NCI-H82 (cell line): ENCODE results near the gene GABRD.

Experiments used
- DNase-seq: peaks from one replicate; lab custom pipeline; 2025; lab: John Stamatoyannopoulos, UW

The GABRD gene

DNA sequence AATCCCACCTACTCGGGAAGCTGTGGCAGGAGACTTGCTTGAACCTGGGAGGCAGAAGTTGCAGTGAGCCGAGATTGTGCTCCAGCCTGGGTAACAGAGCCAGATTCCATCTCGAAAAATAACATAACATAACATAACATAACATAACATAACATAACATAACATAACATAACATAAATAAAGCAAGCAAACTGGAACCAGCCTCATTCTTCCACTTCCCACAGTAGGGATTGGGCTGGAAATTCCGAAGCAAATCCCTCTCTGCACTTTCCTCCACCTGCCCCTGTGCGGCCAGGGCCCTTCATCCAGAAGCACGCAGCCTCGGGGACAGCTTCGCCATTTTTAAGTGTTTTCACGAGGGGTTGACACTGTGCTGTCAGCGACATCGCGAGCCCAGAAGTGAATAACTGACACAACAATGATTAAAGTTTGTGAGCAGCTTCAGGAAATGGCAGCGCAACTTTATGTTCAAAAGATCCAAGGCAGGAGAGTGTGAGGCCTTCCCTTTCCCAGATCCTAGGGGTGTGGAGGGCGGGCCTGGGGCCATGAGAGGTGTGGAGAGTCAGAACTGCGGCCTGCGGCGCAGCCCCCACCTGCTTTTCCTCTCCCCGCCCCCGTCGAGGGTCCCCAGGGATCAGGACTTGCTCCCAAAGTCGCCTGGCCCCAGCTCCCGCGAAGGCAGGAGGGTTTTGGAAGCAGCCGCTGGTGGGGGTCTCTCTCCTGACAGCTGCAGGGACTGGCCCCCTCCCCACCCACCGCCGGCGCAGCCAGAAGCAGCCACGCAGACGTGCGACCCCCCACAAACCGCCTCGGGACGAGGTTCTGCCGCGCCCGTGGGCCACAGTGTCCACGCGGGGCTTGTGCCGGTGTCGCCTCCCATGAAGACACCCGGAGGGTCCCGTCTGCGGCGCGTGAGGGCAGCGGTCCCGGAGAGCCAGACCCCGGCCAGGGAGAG lies 651 bp upstream of the GABRD start:
- DNase-seq = no peak

DNA sequence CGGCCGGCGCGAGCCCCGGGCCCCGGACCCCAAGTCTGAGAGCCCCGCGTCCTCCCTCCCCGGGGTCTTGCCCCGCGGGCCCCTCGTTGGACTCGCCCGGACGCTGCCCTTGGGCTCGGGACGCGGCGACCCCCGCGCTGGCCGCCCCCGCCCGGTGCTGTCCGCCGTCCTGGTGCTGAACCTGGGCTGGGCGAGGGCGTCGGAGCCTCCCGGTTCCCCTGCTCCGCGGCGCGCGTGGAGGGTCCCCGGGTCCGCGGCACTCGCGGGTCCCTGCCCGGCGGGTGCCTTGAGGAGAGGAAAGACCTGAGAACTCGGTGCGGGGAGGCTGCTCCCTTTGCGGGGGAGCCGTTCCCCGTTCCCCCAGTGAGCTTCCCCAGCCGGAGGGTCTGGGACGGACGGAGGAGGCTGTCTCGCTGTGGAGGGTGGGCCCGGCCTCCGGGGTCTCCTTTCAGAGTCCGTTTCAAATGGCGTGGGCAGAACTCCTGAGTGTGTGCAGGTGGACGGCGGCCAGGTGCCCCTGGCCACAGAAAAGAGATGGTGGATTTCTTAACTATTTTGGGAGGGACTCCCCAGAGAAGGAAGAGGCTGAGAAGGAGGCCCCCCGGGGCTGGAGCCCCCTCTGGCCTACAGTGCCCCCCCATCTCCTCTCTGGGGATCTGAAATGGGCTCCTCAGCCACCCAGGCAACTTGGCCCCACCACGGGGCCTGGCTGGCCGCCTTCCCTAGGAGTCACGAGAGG lies 595 bp downstream of the GABRD start:
- no peak for DNase-seq

- no peak for DNase-seq
Observed at GRCh38 chr1:2020310-2020655, 1.1 kb downstream of the GABRD start.

DNA sequence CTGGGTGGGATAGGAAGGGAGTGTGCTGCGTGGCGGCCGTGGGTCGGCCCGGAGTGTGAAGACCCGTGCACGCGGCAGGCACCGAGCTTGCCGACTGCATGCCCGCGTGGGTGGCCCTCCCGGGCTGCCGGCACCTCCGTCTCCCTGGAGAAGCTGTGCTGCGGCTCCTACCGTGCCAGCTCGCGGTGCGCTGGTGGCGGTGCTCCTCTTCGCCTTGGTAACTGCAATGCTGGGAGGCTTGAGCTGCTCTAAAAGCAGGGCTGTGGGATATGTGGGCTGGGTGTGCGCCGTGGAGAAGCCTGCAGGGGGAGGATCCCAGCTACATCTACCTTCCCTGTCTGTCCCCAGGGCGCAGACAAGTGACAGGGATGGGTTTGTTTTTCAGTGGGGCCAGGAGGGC lies 2.4 kb downstream of the GABRD start:
- DNase-seq = no peak

GRCh38 chr1:2022063-2022770 lies 3.1 kb downstream of the GABRD start:
- no peak for DNase-seq

GRCh38 chr1:2023187-2023586 lies 4.0 kb downstream of the GABRD start:
- DNase-seq = no peak

DNA sequence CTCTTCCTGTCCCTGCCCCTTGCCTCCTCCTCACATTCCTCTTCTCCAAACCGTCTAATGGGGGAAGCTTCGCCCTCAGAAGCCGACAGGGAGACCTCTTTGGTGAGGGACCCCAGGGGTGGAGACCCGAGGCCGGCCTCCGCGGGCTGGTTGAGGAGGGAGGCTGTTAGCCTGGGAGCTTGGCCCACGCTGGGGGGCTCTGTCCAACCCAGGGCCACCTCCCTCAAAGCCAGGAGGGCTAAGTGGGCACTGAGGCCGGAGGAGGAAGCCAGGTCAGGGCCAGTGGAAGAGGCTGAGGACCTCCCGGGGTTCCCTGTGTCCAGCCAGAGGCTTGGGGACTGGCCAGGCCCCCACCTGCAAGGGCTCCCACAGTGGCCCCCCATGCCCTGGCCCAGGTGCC lies 5.3 kb downstream of the GABRD start:
- DNase-seq = no peak

GRCh38 chr1:2024887-2025286 lies 5.7 kb downstream of the GABRD start:
- no peak for DNase-seq

- DNase-seq = no peak
Observed at GRCh38 chr1:2025491-2025981, 6.4 kb downstream of the GABRD start.

GRCh38 chr1:2027961-2028583 lies 8.9 kb downstream of the GABRD start:
- DNase-seq = no peak

- DNase-seq = no peak
Observed at GRCh38 chr1:2028870-2029560, 9.9 kb downstream of the GABRD start.

GRCh38 chr1:2029561-2029960 lies 10.4 kb downstream of the GABRD start:
- DNase-seq = no peak

DNA sequence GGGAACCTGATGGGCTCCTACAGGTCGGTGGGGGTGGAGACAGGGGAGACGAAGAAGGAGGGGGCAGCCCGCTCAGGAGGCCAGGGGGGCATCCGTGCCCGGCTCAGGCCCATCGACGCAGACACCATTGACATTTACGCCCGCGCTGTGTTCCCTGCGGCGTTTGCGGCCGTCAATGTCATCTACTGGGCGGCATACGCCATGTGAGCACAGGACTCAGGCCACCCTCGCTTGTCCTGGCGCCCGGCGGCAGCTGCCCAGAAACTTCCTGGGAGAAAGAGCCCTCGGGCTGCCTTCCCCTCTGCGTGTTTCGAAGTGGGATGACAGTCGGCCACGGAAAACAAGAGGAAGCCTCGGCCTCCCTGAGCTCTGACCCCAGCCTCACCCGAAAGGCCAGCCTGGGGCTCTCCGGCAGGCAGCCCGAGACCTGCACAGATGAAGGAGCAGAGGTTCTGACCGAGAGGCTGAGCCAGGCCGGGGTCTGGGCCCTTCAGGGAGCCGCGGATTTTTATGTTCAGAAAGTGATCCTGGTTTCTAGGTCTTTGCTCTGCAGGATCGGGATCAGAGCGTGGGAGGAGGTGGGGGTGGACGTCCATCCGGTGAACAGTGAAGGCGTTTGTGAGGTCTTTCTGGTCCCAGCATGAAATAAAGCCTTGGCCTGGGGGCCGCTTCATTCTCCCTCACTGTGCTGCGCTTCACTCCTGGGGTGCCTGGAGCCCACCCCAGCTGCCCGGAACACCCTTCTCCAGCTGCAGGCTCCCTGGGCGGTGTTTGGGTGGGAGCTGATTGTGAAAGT lies 11.1 kb downstream of the GABRD start:
- no peak for DNase-seq

- DNase-seq = no peak
Observed at GRCh38 chr1:2031546-2032540, 12.7 kb downstream of the GABRD start.

DNA sequence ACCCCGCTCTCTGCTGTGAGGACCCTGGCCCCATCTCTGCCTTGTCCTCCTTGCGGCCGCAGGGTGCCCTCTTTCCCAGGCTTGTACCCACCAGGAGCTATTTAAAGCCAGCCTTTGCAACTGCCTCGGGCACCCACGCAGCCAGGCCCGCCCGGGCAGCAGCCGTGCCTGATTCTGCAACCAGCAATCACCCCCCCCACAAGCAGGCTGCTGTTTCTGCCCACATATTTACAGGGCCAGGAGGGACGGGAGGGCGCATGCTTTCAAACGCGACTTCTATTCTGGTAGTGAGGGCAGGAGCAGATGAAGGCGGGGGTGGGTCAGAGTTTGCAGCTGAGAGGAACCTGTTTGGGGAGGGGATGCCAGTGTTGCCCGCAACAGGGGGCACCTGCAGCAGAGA lies 13.6 kb downstream of the GABRD start:
- no peak for DNase-seq

- DNase-seq = no peak
Observed at GRCh38 chr1:2033165-2033564, 14.0 kb downstream of the GABRD start.

DNA sequence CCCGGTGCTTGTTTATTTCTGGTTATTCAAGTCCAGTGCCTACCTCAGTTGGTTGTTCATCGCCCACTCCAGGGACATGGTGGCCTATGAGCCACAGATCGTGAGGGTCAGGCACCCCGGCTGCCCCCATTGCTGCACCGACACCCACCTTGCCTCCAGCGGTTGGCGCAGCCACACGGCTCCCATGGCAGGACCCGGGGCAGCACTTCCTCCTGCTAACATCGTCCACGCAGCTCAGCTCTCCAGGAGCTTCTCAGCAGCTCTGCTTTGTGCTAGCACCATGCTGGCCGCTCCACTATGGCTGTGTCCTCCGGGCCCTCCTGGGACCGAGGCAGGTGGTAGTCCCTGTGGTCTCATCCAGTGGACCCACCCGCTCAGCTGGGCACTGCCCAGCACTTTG lies 17.1 kb downstream of the GABRD start:
- DNase-seq = no peak

DNA sequence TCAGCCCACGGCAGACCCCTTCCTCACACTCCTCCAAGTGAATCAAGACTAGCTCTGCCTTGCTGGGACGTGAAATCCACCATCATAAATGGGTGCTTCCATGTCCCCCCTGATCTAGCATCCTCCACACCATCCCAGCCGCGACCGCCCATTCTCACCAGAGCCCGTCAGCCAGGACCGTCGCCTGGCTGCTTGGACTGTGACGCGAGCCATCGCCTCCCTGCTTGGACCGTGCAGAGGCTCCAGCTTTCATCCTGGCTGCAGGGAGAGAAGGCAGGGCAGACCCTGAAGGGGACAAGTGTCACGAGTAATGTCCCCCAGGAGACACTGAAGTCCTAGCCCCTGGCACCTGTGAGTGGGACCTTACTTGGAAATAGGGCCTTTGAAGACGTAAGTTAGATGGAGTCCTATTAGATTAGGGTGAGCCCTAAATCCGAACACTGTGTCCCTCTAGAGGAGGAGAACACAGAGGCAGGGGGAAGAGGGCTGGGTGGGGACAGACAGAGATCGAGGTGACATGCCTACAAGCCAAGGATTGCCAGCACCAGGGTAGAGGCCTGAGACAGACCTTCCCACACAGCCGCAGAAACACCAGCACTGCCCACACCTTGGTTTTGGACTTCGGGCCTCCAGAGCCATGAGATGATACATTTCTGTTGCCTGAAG lies 18.3 kb downstream of the GABRD start:
- DNase-seq = no peak

GRCh38 chr1:2038229-2038628 lies 19.1 kb downstream of the GABRD start:
- no peak for DNase-seq
